Right renal cortex interstitium (tissue), 3 donors: ENCODE results near the gene SLC6A1. TPM values are rescaled to one million over a fixed set of nuclear protein-coding genes. Genes with fewer than 3 reads are reported as not detected.

Experiments
- DNase-seq, 3 donors: peaks; one replicate each; pipeline ENCODE4 v3.0.0-alpha.2; 2013; ENCODE audit warnings: low read depth in 3 of 3, low spot score in 2 of 3
- polyA plus RNA-seq, 3 donors: library from polyadenylated mRNA; unstranded; fragments of 120-200 nt; gene quantifications; one replicate each; pipeline ENCODE4 v1.2.1, GENCODE V29; 2013; ENCODE audit not compliant: insufficient read length in 3 of 3

Gene SLC6A1
- polyA plus RNA-seq, 3 donors: 0.46 to 0.85 (median 0.74) TPM

- no peak for DNase-seq
Measured at GRCh38 chr3:11015369-11015768, 22.8 kb downstream of the SLC6A1 start.

DNA sequence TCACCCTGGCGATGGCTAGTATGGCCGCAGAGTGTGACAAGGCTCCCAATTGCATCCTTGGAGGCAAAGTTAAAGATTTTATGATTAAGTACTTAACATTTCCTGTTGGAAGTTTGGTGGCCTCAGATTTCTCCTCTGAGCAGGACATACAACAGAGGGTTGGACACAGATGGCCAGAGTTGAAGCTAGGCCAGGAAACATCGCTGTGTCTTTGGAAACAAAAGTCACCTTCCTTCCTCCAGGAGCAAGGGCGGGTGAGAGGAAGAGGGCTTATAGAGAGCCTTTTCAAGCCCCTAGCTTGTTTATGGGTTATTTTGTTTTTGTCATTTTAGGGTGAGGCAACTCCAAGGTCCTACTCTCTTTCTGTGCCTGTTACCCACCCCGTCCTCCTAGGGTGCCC lies 24.2 kb downstream of the SLC6A1 start:
- no peak for DNase-seq

GRCh38 chr3:11019116-11019819 lies 26.7 kb downstream of the SLC6A1 start:
- no peak for DNase-seq

DNA sequence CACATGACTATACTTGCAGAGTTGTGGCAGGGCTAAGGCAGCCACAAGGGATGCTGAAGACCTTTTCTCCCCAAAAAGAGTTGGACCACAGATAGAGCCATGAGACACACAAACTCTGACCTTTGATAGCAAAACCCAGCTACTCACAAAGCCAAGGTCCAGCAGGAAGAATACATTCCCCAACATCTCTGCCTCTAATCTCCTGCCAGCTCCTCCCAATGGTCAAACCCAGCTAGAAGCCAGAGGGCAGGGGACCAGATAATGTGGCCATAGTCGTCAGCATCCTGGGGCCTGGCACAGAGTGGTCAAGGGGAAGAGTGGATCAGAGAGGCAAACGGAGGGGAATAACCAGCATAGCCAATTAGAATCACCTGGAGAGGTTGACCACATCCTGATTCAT lies 28.2 kb downstream of the SLC6A1 start:
- no peak for DNase-seq

DNA sequence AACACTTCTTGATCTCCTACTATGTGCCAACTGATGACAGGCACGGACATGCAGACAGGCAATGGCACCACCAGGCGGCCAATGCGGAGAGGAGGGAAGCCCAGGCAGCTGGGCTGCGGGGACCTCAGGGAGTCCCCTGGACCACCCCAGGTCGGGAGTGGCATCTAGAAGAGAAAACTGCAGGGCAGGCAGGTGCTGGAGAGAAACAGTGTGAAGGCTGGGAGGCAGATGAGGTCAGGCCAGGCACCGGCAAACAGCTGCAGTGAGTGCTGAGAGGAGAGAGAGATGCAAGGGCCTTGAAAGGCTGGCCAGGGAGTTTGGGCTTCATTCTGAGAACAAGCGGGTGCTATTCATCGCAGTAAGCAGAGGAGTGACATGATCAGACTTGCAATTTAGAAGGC lies 29.1 kb downstream of the SLC6A1 start:
- DNase-seq: no peak

DNA sequence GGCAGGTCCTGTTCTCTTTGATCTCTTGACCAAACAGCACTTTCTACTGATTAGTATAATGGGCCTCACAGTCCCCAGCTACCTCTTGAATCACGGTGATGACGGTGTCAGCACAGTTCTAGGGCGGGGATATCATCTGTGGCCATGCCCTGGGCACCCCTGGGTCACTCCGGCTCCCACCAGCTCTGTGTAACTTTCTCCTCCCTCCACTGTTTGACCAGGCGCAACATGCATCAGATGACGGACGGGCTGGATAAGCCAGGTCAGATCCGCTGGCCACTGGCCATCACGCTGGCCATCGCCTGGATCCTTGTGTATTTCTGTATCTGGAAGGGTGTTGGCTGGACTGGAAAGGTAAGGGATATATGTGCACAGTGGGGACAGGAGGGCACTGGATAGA lies 29.6 kb downstream of the SLC6A1 start:
- DNase-seq: no peak

GRCh38 chr3:11024181-11024580 lies 31.6 kb downstream of the SLC6A1 start:
- DNase-seq: no peak

- no peak for DNase-seq
Measured at GRCh38 chr3:11029948-11030347, 37.4 kb downstream of the SLC6A1 start.

- DNase-seq: no peak
Measured at GRCh38 chr3:11033871-11034270, 41.3 kb downstream of the SLC6A1 start.

- DNase-seq: no peak
Measured at GRCh38 chr3:11034309-11034985, 41.9 kb downstream of the SLC6A1 start.

DNA sequence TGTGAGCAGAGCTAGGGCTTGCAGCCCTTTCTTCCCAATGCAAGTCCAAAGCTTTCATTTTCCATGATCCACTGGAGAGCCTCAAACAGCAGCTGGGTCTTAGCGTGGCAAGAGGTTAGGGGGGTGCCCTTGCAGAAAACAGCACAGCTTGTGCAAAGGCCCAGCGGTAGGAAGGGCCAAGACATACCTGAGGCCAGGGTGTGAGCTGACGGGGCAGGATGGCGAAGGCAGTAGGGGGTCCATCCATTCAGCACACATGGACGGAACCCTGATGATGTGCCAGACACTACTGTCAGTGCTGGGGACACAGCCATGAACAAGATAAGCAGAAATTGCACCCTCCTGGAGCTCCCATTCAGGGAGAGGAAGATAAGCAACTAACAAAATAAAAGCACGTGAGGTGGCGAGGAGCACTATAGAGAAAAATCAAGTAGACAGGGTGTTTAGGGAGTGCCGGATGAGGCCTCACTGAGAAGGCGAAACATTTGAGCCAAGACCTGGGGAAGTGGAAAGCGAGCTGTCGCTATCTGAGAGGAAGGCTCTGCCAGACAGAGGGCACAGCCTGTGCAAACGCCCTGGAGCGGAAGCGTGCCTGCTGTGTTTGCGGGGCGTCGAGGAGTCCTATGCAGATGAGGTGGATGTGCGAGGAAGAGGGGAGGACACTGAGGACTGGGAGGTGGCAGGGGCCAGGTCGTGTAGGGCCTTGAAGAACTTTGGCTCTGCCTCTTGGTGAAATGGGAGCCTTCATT lies 43.4 kb downstream of the SLC6A1 start:
- no peak for DNase-seq

- DNase-seq: no peak
Measured at GRCh38 chr3:11037241-11037873, 44.8 kb downstream of the SLC6A1 start.

DNA sequence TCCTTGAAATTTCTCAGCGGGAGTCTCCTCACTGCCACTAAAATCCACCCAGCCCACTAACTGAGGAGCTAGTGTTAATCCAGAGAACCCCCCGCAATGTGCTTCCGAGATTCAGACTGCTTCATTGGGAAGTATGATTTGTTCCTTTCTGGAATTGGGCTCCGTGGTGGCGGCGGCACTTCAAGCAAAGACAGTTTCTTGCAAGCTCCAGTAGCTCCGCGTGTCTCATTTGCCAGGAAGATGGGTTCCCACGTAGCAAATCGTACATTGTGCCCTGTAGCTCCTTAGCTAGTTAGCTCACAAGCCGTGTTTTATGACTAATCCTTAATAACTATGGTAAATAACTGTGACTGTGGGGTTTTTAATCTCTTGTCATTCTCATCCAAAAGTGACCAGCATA lies 45.4 kb downstream of the SLC6A1 start:
- DNase-seq: no peak

- no peak for DNase-seq
Measured at GRCh38 chr3:11045536-11045935, 53.0 kb downstream of the SLC6A1 start.

DNA sequence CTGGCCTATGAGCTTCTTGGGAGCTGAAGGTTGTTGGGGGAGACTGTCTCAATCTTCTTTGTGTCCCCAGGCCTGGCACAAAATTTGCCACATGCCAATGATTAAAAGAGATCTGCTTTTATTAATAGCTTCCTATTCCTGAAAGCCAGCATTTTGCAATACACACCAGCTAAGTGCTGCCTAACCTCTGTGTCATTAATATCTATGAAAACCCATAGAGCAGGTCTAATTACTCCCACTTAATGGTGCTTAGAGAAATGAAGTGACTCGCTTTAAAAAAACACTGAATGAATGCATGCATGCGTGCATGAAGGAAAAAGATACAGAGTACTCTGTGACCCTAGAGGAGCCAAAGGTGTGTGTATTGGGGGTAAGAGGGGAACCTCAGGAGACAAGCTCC lies 55.0 kb downstream of the SLC6A1 start:
- no peak for DNase-seq

DNA sequence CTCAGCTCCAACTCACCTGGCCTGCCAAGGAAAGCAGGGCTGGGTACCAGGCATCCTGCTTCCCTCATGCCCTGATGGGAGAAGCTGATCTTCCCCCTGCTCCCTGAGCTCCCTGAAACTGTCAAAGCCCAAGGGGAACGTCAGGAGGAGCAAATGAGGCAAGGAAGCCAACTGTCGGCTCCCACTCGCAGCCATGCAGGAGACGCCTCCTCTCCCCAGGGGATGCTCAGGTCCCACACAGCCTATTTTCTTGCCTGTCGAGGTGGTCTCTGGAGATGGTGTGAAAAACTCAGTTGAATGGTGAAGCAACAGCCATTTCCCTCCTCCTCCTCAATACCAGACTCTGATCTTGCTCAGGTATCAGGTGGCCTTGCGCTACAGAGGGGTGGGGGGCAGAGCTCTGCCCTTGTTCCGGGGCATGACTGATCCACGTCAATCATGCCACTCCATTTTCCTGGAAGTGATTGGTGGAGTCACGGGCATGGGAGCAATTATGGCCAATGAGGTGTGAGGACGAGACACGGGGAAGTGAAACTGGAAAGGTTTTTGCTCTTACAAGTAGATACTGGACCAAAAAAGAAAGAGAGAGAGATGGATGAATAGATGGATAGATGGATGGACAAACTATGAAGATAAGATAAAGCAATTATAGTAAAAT lies 58.2 kb downstream of the SLC6A1 start:
- DNase-seq: no peak

GRCh38 chr3:11053926-11054503 lies 61.5 kb downstream of the SLC6A1 start:
- no peak for DNase-seq

- no peak for DNase-seq
Measured at GRCh38 chr3:11054739-11055438, 62.3 kb downstream of the SLC6A1 start.

DNA sequence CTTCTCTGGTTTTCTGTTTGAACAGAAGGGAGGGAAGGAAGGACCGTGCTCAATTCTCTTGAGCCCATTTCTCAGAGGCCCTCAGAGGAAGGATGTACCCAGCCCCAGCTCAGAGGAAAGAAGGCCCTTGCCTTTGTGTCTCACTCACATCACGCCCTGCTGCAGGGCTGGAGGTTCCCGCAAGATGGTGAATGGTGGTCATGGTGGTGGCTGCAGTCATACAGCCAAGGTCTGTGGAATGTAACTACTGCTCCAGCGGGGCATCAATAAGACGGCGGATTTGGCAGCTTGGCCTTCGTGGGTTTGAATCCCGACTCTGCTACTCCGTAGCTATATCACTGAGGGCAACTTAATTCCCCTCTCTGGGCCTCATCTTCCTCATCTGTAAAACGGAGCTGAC lies 62.9 kb downstream of the SLC6A1 start:
- no peak for DNase-seq

- DNase-seq: no peak
Measured at GRCh38 chr3:11056531-11057050, 64.0 kb downstream of the SLC6A1 start.
